Measurements from ENCODE around the gene RAMACL. TPM values are rescaled to one million over a fixed set of nuclear protein-coding genes. Genes with fewer than 3 reads are reported as not detected.

RAMACL gene
- total RNA-seq, 2 donors from 2014 or later, result 0.99 to 10.9 TPM

GRCh38 chr6:166612471-166612881 lies 26.0 kb upstream of the RAMACL start:
- ATAC-seq (no peak), DNase-seq (no peak)
- Histone ChIP-seq H3K4me1 (no peaks in the 10 kb centered on the region), H3K36me3 (replicated peaks in 1 of 2; ENCODE audit: insufficient read depth in 1 of 2, low read depth in 2 of 2) (no peaks in the 10 kb centered on the region), H3K9me3 (no peaks in the 10 kb centered on the region), H3K27ac (no peak overlapping the region), H3K4me3 (no peak overlapping the region), H3K27me3 (no peaks in the 10 kb centered on the region)
- WGBS, 2 donors, result 84 to 86% methylated on average over 10 to 11 of the region's 11 CpGs
- TF ChIP-seq POLR2A (IDR thresholded peaks at IDR 0.05), result no peak
- no peak for TF ChIP-seq CTCF (IDR thresholded peaks at IDR 0.05)
- intact Hi-C loops (cut with DNase I), result loop anchor here (10.0 kb wide), 1 partner anchor 48 kb away; no protein-coding TSS in a partner anchor

GRCh38 chr6:166611631-166612030 lies 25.2 kb upstream of the RAMACL start:
- no peak for ATAC-seq
- Histone ChIP-seq H3K4me3 (no peak overlapping the region), H3K27ac (no peak overlapping the region), H3K27me3 (no peaks in the 10 kb centered on the region), H3K4me1 (no peaks in the 10 kb centered on the region), H3K9me3 (no peaks in the 10 kb centered on the region), H3K36me3 (replicated peaks in 1 of 2; ENCODE audit: insufficient read depth in 1 of 2, low read depth in 2 of 2) (no peaks in the 10 kb centered on the region)
- no peak for DNase-seq
- TF ChIP-seq CTCF (IDR thresholded peaks at IDR 0.05) (no peak), POLR2A (IDR thresholded peaks at IDR 0.05) (no peak)
- intact Hi-C loops (cut with DNase I), result loop anchor here (10.0 kb wide), 1 partner anchor 47 kb away; no protein-coding TSS in a partner anchor
- 85 to 90% methylated on average over 4 of the region's 4 CpGs for WGBS, 2 donors

- Histone ChIP-seq H3K36me3 (replicated peaks in 1 of 2; ENCODE audit: insufficient read depth in 1 of 2, low read depth in 2 of 2) (no peaks in the 10 kb centered on the region), H3K4me3 (no peak overlapping the region), H3K4me1 (no peaks in the 10 kb centered on the region), H3K27ac (no peak overlapping the region), H3K27me3 (no peaks in the 10 kb centered on the region), H3K9me3 (no peaks in the 10 kb centered on the region)
- no peak for ATAC-seq
- intact Hi-C loops (cut with DNase I), result loop anchor here (10.0 kb wide), 1 partner anchor 45 kb away; no protein-coding TSS in a partner anchor
- TF ChIP-seq CTCF (IDR thresholded peaks at IDR 0.05) (no peak), POLR2A (IDR thresholded peaks at IDR 0.05) (no peak)
- no peak for DNase-seq
- 87 to 94% methylated on average over 9 of the region's 9 CpGs for WGBS, 2 donors
Measured at GRCh38 chr6:166610069-166610468, 23.6 kb upstream of the RAMACL start.

- no peaks in the 10 kb centered on the region for H3K9me3 ChIP-seq
- no peaks in the 10 kb centered on the region for H3K27me3 ChIP-seq
- ATAC-seq (no peak), DNase-seq (no peak)
- 82 to 86% methylated on average over 4 of the region's 4 CpGs for WGBS, 2 donors
- TF ChIP-seq CTCF (IDR thresholded peaks at IDR 0.05), result no peak
- TF ChIP-seq POLR2A (IDR thresholded peaks at IDR 0.05), result no peak
- no peaks in the 10 kb centered on the region for H3K36me3 ChIP-seq (replicated peaks in 1 of 2; ENCODE audit: insufficient read depth in 1 of 2, low read depth in 2 of 2)
- no peaks in the 10 kb centered on the region for H3K4me1 ChIP-seq
- no peak overlapping the region for H3K27ac ChIP-seq
- H3K4me3 ChIP-seq, result no peak overlapping the region
- intact Hi-C loops (cut with DNase I), result no loop called here
Measured at GRCh38 chr6:166608774-166609173, 22.3 kb upstream of the RAMACL start.

- ATAC-seq (no peak), DNase-seq (no peak)
- Histone ChIP-seq H3K27me3 (no peaks in the 10 kb centered on the region), H3K9me3 (no peaks in the 10 kb centered on the region), H3K36me3 (replicated peaks in 1 of 2; ENCODE audit: insufficient read depth in 1 of 2, low read depth in 2 of 2) (no peaks in the 10 kb centered on the region), H3K4me1 (no peaks in the 10 kb centered on the region), H3K27ac (no peak overlapping the region), H3K4me3 (no peak overlapping the region)
- TF ChIP-seq CTCF (IDR thresholded peaks at IDR 0.05), result no peak
- TF ChIP-seq POLR2A (IDR thresholded peaks at IDR 0.05), result no peak
- intact Hi-C loops (cut with DNase I), result no loop called here
- WGBS, 2 donors, result 84 to 86% methylated on average over 6 of the region's 6 CpGs
Measured at GRCh38 chr6:166605752-166606151, 19.3 kb upstream of the RAMACL start.
